Peyer's patch (tissue), 4 donors: ENCODE data around the gene SKIC8. TPM values are rescaled to one million over a fixed set of nuclear protein-coding genes. Genes with fewer than 3 reads are reported as not detected.

Experiments used
- DNase-seq, 3 donors: peaks; one replicate each; pipeline ENCODE4 v3.0.0-alpha.2; 2017 to 2019
- H3K27ac ChIP-seq, 4 donors: fragments of 200-600 bp; sonication (generic); one replicate each; pipeline ENCODE4 v1.5.1; 2016 to 2019
- H3K27me3 ChIP-seq, 2 donors: fragments of 200-600 bp; sonication (generic); one replicate each; pipeline ENCODE4 v1.5.1; 2019
- H3K36me3 ChIP-seq, 3 donors: fragments of 200-600 bp; sonication (generic); one replicate each; pipeline ENCODE4 v1.5.1; 2016 to 2019
- H3K4me1 ChIP-seq, 4 donors: fragments of 200-600 bp; sonication (generic); one replicate each; pipeline ENCODE4 v1.5.1; 2016 to 2019
- H3K4me3 ChIP-seq, 4 donors: fragments of 200-600 bp; sonication (generic); 1 replicate in 3 of 4; 2 replicates in 1 of 4; pipeline ENCODE4 v1.5.1; 2016 to 2019; ENCODE audit warnings: mild to moderate bottlenecking in 1 of 4
- H3K9me3 ChIP-seq, 4 donors: fragments of 200-600 bp; sonication (generic); one replicate each; pipeline ENCODE4 v1.5.1; 2016 to 2019; ENCODE audit warnings: mild to moderate bottlenecking in 1 of 4
- POLR2A ChIP-seq, 2 donors: fragments of 450-650 bp; IDR thresholded peaks; one replicate each; pipeline ENCODE4 v1.5.1; 2017; ENCODE audit warnings: antibody characterized with exemption in 2 of 2, mild to moderate bottlenecking in 2 of 2, moderate library complexity in 2 of 2
- total RNA-seq, 4 donors: library from RNA; depleted of rRNA; stranded (reverse); fragments of >200 nt; gene quantifications; one replicate each; pipeline ENCODE4 v1.1.0, GENCODE V29; 2016
- TF ChIP-seq, protein P1 (sequence below), 6 experiments: fragments of 450-650 bp in 4 of 6; fragments of 200-600 bp in 2 of 6; sonication (generic) in 1 of 6; IDR thresholded peaks; one replicate each; pipeline ENCODE4 v1.5.1; 2017 to 2019; ENCODE audit warnings: antibody characterized with exemption in 6 of 6, mild to moderate bottlenecking in 3 of 6, moderate library complexity in 1 of 6

SKIC8 gene
- total RNA-seq, 4 donors from 2014 or later, result 23.7 to 46.2 (median 43.7) TPM

DNA sequence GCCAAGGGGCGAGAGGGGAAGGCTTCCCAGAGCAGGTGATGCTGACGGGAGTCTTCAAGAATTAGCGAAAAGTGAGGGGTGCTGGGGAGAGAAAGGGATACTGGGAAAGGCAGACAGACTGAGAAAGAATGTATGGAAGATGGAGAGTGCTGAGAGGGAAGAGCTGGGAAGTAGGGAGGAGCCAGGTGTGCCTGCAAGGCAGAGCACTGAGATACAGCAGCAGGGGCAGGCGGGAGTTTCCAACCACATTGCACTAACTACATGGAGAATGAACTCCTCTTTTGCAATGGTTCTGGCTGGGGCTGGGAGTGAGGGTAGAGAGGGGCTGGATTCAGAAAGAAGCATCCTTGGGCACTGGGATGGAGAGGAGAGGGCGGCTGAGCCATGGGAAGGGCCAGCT, 24.7 kb upstream of the SKIC8 start:
- no peak overlapping the region for H3K27ac ChIP-seq
- H3K27me3 ChIP-seq, result no peaks in the 10 kb centered on the region
- H3K9me3 ChIP-seq, result no peaks in the 10 kb centered on the region
- no peak for TF ChIP-seq POLR2A (IDR thresholded peaks at IDR 0.05)
- TF ChIP-seq, protein P1, sequence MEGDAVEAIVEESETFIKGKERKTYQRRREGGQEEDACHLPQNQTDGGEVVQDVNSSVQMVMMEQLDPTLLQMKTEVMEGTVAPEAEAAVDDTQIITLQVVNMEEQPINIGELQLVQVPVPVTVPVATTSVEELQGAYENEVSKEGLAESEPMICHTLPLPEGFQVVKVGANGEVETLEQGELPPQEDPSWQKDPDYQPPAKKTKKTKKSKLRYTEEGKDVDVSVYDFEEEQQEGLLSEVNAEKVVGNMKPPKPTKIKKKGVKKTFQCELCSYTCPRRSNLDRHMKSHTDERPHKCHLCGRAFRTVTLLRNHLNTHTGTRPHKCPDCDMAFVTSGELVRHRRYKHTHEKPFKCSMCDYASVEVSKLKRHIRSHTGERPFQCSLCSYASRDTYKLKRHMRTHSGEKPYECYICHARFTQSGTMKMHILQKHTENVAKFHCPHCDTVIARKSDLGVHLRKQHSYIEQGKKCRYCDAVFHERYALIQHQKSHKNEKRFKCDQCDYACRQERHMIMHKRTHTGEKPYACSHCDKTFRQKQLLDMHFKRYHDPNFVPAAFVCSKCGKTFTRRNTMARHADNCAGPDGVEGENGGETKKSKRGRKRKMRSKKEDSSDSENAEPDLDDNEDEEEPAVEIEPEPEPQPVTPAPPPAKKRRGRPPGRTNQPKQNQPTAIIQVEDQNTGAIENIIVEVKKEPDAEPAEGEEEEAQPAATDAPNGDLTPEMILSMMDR (IDR thresholded peaks at IDR 0.05), result no peak
- no peak overlapping the region for H3K4me3 ChIP-seq
- no peaks in the 10 kb centered on the region for H3K36me3 ChIP-seq
- DNase-seq, result no peak
- H3K4me1 ChIP-seq, result no peaks in the 10 kb centered on the region

DNA sequence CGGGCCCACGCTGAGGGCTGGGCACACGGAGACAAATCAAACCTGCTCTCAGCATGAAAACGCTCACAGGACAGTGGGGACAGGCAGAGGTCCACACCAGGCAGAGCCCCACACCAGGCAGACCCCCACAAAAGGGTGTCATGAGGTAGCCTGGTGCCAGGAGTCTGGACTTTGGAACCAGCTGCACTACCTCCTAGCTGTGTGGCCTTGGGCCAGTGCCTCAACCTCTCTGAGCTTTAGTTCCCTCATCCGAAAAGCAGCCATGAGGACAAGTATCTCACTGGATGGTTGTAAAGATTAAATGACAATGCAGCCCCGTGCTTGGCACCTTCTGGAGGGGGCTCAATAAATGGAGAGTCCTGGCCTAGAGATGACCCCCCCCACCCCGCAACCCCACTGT, 24.3 kb upstream of the SKIC8 start:
- TF ChIP-seq, protein P1 (IDR thresholded peaks at IDR 0.05), result no peak
- TF ChIP-seq POLR2A (IDR thresholded peaks at IDR 0.05), result no peak
- H3K4me3 ChIP-seq, result no peak overlapping the region
- H3K27ac ChIP-seq, result no peak overlapping the region

DNA sequence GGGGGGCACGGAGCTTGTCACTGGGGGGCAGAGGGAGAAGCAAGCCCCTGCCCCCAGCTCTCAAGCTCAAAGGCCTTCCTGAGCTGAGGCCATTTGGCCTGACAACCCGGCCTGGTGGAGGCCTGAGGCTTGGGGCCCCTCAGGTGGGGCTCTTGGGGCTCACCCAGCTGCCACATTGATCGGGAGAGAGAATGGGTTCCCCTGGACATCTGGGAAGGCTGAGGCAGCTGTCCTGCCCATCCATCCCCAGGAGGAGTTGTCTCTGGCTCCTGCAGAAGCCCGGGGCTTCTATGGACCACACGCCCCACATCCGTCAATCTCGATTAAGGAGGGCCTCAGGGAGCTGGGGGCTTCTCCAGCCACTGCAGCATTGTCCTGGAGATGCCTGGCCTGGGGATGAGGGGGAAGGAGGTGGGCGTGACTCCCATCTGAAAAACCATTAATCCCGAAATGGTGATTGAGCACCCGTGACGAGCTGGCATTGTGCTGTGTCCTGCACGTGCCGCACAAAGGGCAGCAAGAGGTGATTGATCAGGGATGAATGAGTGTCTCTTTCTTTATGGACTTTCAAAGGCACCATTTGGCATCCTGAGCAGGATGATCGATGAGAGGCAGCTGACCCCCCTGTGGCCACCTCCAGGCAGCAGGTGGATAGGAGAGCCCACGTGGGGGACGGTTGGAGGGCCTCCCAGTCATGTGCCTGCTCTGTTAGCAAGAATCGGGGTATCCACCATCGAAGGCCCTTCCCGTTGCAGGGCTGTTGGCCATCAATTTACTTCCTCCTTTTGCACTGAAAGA, 23.5 kb upstream of the SKIC8 start:
- H3K4me1 ChIP-seq, result no peaks in the 10 kb centered on the region
- H3K27me3 ChIP-seq, result no peaks in the 10 kb centered on the region
- no peaks in the 10 kb centered on the region for H3K36me3 ChIP-seq
- H3K4me3 ChIP-seq, result no peak overlapping the region
- no peak for DNase-seq
- TF ChIP-seq, protein P1 (IDR thresholded peaks at IDR 0.05), result no peak
- TF ChIP-seq POLR2A (IDR thresholded peaks at IDR 0.05), result no peak
- no peak overlapping the region for H3K27ac ChIP-seq
- no peaks in the 10 kb centered on the region for H3K9me3 ChIP-seq

More for the DNA sequence above, 24.3 kb upstream of the SKIC8 start:
- Histone ChIP-seq H3K4me1 (no peaks in the 10 kb centered on the region), H3K9me3 (no peaks in the 10 kb centered on the region), H3K36me3 (no peaks in the 10 kb centered on the region), H3K27me3 (no peaks in the 10 kb centered on the region)
- no peak for DNase-seq

DNA sequence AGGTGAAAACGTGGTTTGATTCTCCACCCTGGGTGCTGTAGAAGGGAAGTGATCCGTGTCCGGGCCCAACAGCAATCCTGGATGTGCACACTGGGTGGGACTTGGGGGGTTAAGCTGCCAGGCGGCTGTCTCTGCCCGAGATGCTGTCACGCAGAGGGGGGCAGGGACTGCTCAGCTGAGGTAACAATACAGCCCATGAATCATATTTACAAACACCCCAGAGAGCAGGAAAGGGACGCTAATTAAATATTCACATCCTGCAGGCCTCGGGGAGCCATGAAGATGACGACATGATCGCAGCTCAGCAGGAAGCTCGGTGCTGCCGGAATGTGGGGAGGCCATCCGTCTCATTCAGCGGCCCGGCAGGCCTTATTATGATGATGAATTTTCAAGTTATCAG, 22.8 kb upstream of the SKIC8 start:
- no peak for TF ChIP-seq POLR2A (IDR thresholded peaks at IDR 0.05)
- TF ChIP-seq, protein P1 (IDR thresholded peaks at IDR 0.05), result no peak
- Histone ChIP-seq H3K36me3 (no peaks in the 10 kb centered on the region), H3K9me3 (no peaks in the 10 kb centered on the region), H3K4me3 (no peak overlapping the region), H3K4me1 (no peaks in the 10 kb centered on the region), H3K27ac (no peak overlapping the region), H3K27me3 (no peaks in the 10 kb centered on the region)
- no peak for DNase-seq

DNA sequence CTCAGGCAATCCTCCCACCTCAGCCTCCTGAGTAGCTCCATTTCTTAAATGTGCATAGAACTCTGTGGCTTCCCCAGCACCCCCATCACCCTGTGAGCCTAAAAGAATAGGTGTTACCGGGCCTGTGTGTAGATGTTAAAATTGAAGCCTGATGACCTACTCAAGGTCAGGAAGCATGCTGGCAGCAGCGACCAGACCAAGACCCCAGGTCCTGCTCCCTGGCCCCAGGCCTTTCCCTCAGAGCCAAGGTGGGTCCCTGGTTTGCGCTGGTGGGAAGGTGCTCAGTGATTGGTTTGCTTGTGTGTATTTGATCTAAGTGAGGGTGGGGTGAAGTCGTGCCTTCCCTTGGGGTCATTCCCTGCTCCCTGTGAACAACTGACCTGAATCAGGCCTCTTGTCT, 22.4 kb upstream of the SKIC8 start:
- Histone ChIP-seq H3K9me3 (no peaks in the 10 kb centered on the region), H3K27ac (no peak overlapping the region), H3K4me3 (no peak overlapping the region), H3K36me3 (no peaks in the 10 kb centered on the region), H3K4me1 (peaks cover 0 to under 1% (median 0%) of the 10 kb centered on the region in 4 donors), H3K27me3 (no peaks in the 10 kb centered on the region)
- DNase-seq, result no peak
- TF ChIP-seq POLR2A (IDR thresholded peaks at IDR 0.05), result no peak
- TF ChIP-seq, protein P1 (IDR thresholded peaks at IDR 0.05), result no peak
